H1 (cell line): ENCODE data around the gene FASTK. TPM values are rescaled to one million over a fixed set of nuclear protein-coding genes. Genes with fewer than 3 reads are reported as not detected.

Experiments
- ATF2 ChIP-seq: IDR thresholded peaks from 2 replicates; pipeline ENCODE4 v1.6.1; 2012; ENCODE audit warnings: low read length, inconsistent platforms
- CBX5 ChIP-seq: fragments of 300-800, 300-1000 bp; sonication (generic); IDR thresholded peaks from 2 replicates; pipeline ENCODE4 v1.7.1; 2016; ENCODE audit warnings: antibody characterized with exemption, low read length, low read depth
- CBX8 ChIP-seq: fragments of 300-800, 300-1000 bp; sonication (generic); IDR thresholded peaks from 2 replicates; pipeline ENCODE4 v1.7.1; 2016; ENCODE audit warnings: low read depth, low read length, borderline replicate concordance
- CREB1 ChIP-seq: IDR thresholded peaks from 2 replicates; pipeline ENCODE4 v1.6.1; 2012; ENCODE audit warnings: inconsistent platforms
- E2F6 ChIP-seq: IDR thresholded peaks from 2 replicates; pipeline ENCODE4 v1.6.1; 2012; ENCODE audit warnings: inconsistent platforms
- EGR1 ChIP-seq: IDR thresholded peaks from 2 replicates; pipeline ENCODE4 v1.6.1; 2011; ENCODE audit warnings: low read depth, low read length, borderline replicate concordance
- EP300 ChIP-seq, 2 experiments: IDR thresholded peaks; 1 replicate in 1 of 2; 2 replicates in 1 of 2; pipeline ENCODE4 v1.6.1; 2011 to 2012; ENCODE audit warnings: low read depth in 2 of 2, low read length in 2 of 2, mild to moderate bottlenecking in 2 of 2, borderline replicate concordance in 1 of 2, inconsistent platforms in 1 of 2, moderate library complexity in 1 of 2
- FOSL1 ChIP-seq: IDR thresholded peaks from 2 replicates; pipeline ENCODE4 v1.6.1; 2011; ENCODE audit warnings: mild to moderate bottlenecking, low read depth, low read length, moderate library complexity; ENCODE audit not compliant: insufficient read depth
- GABPA ChIP-seq: IDR thresholded peaks from 2 replicates; pipeline ENCODE4 v1.6.1; 2011; ENCODE audit warnings: mild to moderate bottlenecking, low read length, moderate library complexity, borderline replicate concordance; ENCODE audit not compliant: insufficient read depth
- JUN ChIP-seq: IDR thresholded peaks from 2 replicates; pipeline ENCODE4 v1.6.1; 2011; ENCODE audit warnings: low read depth, mild to moderate bottlenecking, improper control_type of control experiment, low read length
- JUND ChIP-seq: IDR thresholded peaks from 2 replicates; pipeline ENCODE4 v1.6.1; 2011; ENCODE audit warnings: mild to moderate bottlenecking, improper control_type of control experiment, low read length
- MAX ChIP-seq: IDR thresholded peaks from 2 replicates; pipeline ENCODE4 v1.6.1; 2012; ENCODE audit warnings: inconsistent platforms
- NANOG ChIP-seq: IDR thresholded peaks from 2 replicates; pipeline ENCODE4 v1.6.1; 2011; ENCODE audit warnings: low read length, low read depth, mild to moderate bottlenecking, inconsistent platforms; ENCODE audit not compliant: insufficient read depth, poor library complexity, severe bottlenecking
- PHF8 ChIP-seq: fragments of 200-600 bp; sonication (generic); conservative IDR thresholded peaks from 2 replicates; pipeline ENCODE4 v1.7.1; 2012; ENCODE audit warnings: low read depth, mild to moderate bottlenecking, inconsistent platforms, low read length, moderate library complexity
- RNF2 ChIP-seq: fragments of 200-900, 300-1000 bp; sonication (generic); IDR thresholded peaks from 2 replicates; pipeline ENCODE4 v1.7.1; 2016; ENCODE audit warnings: borderline replicate concordance, low read depth, mild to moderate bottlenecking, antibody characterized with exemption, low read length; ENCODE audit not compliant: poor library complexity, severe bottlenecking; ENCODE audit errors: missing control alignments
- RXRA ChIP-seq: IDR thresholded peaks from 2 replicates; pipeline ENCODE4 v1.6.1; 2011; ENCODE audit warnings: low read depth, mild to moderate bottlenecking, low read length, moderate library complexity; ENCODE audit not compliant: insufficient read depth
- SAP30 ChIP-seq: fragments of 300-600 bp; sonication (generic); IDR thresholded peaks from 2 replicates; pipeline ENCODE4 v1.7.1; 2012; ENCODE audit warnings: low read length, moderate library complexity, mild to moderate bottlenecking, inconsistent platforms; ENCODE audit not compliant: insufficient read depth, insufficient replicate concordance
- SIX5 ChIP-seq: IDR thresholded peaks from 2 replicates; pipeline ENCODE4 v1.6.1; 2011; ENCODE audit warnings: mild to moderate bottlenecking, low read depth, low read length
- SRF ChIP-seq: IDR thresholded peaks from 2 replicates; pipeline ENCODE4 v1.6.1; 2011; ENCODE audit warnings: mild to moderate bottlenecking, low read depth, low read length, moderate library complexity
- TBP ChIP-seq: IDR thresholded peaks from 2 replicates; pipeline ENCODE4 v1.6.1; 2011; ENCODE audit warnings: low read depth, low read length, improper control_type of control experiment
- TCF12 ChIP-seq: IDR thresholded peaks from 2 replicates; pipeline ENCODE4 v1.6.1; 2011; ENCODE audit warnings: low read depth, mild to moderate bottlenecking, low read length
- ZNF274 ChIP-seq: IDR thresholded peaks from 2 replicates; pipeline ENCODE4 v1.7.0; 2012; ENCODE audit warnings: low read length, borderline replicate concordance; ENCODE audit errors: extremely low read depth
- polyA plus RNA-seq, 7 experiments: library from polyadenylated mRNA; depleted of rRNA in 3 of 7; stranded (reverse) in 5 of 7; unstranded in 2 of 7; fragments of >200 nt in 5 of 7; fragments of 200-250 nt in 2 of 7; gene quantifications; 1 replicate in 5 of 7; 2 replicates in 1 of 7; 4 replicates in 1 of 7; pipeline versions ENCODE4 v1.2.1 to v1.2.3, GENCODE V29; 2011 to 2013; ENCODE audit warnings: missing spikeins in 2 of 7, mixed read lengths in 2 of 7
- total RNA-seq: library from RNA; stranded (reverse); fragmentation: NEBNext Ultra II Directional; extraction: Animal tissue kit (Norgen Biotek cat#: 25700); gene quantifications from 2 replicates; pipeline ENCODE4 v1.2.1, GENCODE V29; 2021

Gene FASTK
- total and polyA plus RNA-seq, 2 of the 8 experiments (the other 6 are each of a cell fraction or from before 2014, with no cell fraction given) = 39.4 to 84.0 TPM

- TF ChIP-seq ZNF274 (no peak), GABPA (peak; percentile 84; the same call in 1 of the 2 replicates), SAP30 (no peak), E2F6 (peak; percentile 94), JUN (no peak), CBX5 (no peak), MAX (peak; percentile 100), SRF (no peak), EGR1 (peak; percentile 40; the same call in 1 of the 2 replicates), TBP (no peak), CBX8 (no peak), ATF2 (no peak), EP300 (IDR thresholded peaks at IDR 0.05; ENCODE audit: borderline replicate concordance in 1 of 2, low read depth in 2 of 2, low read length in 2 of 2) (peak in 1 of 2 experiments; percentile 79; a peak in 2 of 3 replicates), TCF12 (no peak), JUND (no peak), NANOG (no peak), FOSL1 (no peak), CREB1 (peak; percentile 72; the same call in 1 of the 2 replicates), SIX5 (no peak), PHF8 (no peak), RXRA (no peak), RNF2 (no peak)
Measured at GRCh38 chr7:151051108-151051507, 29.5 kb downstream of the FASTK start (continued).
